ENCODE measurements around the gene MXI1.

The MXI1 gene

GRCh38 chr10:110211465-110211843 lies 4.0 kb downstream of the MXI1 start:
- H3K27me3 ChIP-seq (ENCODE audit: insufficient read depth, low read depth, severe bottlenecking), result no peaks in the 10 kb centered on the region
- no peaks in the 10 kb centered on the region for H3K9me3 ChIP-seq (ENCODE audit: severe bottlenecking)
- H3K4me3 ChIP-seq (ENCODE audit: low read depth, low read length), result peak overlapping the region; percentile 27
- no peak for DNase-seq
- H3K27ac ChIP-seq, result no peak overlapping the region; the same call in 1 of the 2 replicates
- TF ChIP-seq CTCF (IDR thresholded peaks at IDR 0.05; ENCODE audit: low read depth, low read length), result no peak
- no peaks in the 10 kb centered on the region for H3K36me3 ChIP-seq

GRCh38 chr10:110212119-110213006 lies 5.0 kb downstream of the MXI1 start:
- Histone ChIP-seq H3K4me3 (ENCODE audit: low read depth, low read length) (no peak overlapping the region), H3K27me3 (ENCODE audit: insufficient read depth, low read depth, severe bottlenecking) (no peaks in the 10 kb centered on the region), H3K9me3 (ENCODE audit: severe bottlenecking) (no peaks in the 10 kb centered on the region), H3K27ac (no peak overlapping the region), H3K36me3 (no peaks in the 10 kb centered on the region)
- peak; percentile 37 for DNase-seq
- TF ChIP-seq CTCF (IDR thresholded peaks at IDR 0.05; ENCODE audit: low read depth, low read length), result no peak

GRCh38 chr10:110214371-110214826 lies 7.0 kb downstream of the MXI1 start:
- Histone ChIP-seq H3K4me3 (ENCODE audit: low read depth, low read length) (no peak overlapping the region), H3K9me3 (ENCODE audit: severe bottlenecking) (no peaks in the 10 kb centered on the region), H3K27ac (no peak overlapping the region), H3K36me3 (no peaks in the 10 kb centered on the region), H3K27me3 (ENCODE audit: insufficient read depth, low read depth, severe bottlenecking) (no peaks in the 10 kb centered on the region)
- DNase-seq, result no peak
- no peak for TF ChIP-seq CTCF (IDR thresholded peaks at IDR 0.05; ENCODE audit: low read depth, low read length)

- Histone ChIP-seq H3K27me3 (ENCODE audit: insufficient read depth, low read depth, severe bottlenecking) (no peaks in the 10 kb centered on the region), H3K36me3 (no peaks in the 10 kb centered on the region), H3K9me3 (ENCODE audit: severe bottlenecking) (no peaks in the 10 kb centered on the region), H3K27ac (no peak overlapping the region), H3K4me3 (ENCODE audit: low read depth, low read length) (no peak overlapping the region)
- TF ChIP-seq CTCF (IDR thresholded peaks at IDR 0.05; ENCODE audit: low read depth, low read length), result no peak
- no peak for DNase-seq
Measured at GRCh38 chr10:110215286-110216170, 8.1 kb downstream of the MXI1 start.

- Histone ChIP-seq H3K4me3 (ENCODE audit: low read depth, low read length) (no peak overlapping the region), H3K36me3 (no peaks in the 10 kb centered on the region), H3K9me3 (ENCODE audit: severe bottlenecking) (no peaks in the 10 kb centered on the region), H3K27me3 (ENCODE audit: insufficient read depth, low read depth, severe bottlenecking) (no peaks in the 10 kb centered on the region), H3K27ac (no peak overlapping the region)
- no peak for TF ChIP-seq CTCF (IDR thresholded peaks at IDR 0.05; ENCODE audit: low read depth, low read length)
- DNase-seq, result no peak
Measured at GRCh38 chr10:110216240-110216639, 8.8 kb downstream of the MXI1 start.

All from WERI-Rb-1 (cell line).